HG03097 (cell line): ENCODE data around the gene CNTNAP4.

ENCODE experiments used
- ATAC-seq: cut with Tn5 transposase; IDR thresholded peaks from one replicate; pipeline ENCODE4 v1.9.1; 2021; ENCODE audit not compliant: unreplicated experiment, low FRiP score

Gene CNTNAP4

GRCh38 chr16:76303637-76304314, 26.6 kb downstream of the CNTNAP4 start:
- no peak for ATAC-seq

- ATAC-seq = no peak
These were observed 32.6 kb downstream of the CNTNAP4 start for GRCh38 chr16:76309639-76310335.

GRCh38 chr16:76311260-76311659, 34.1 kb downstream of the CNTNAP4 start:
- ATAC-seq = no peak

GRCh38 chr16:76318565-76318964, 41.4 kb downstream of the CNTNAP4 start:
- no peak for ATAC-seq

- no peak for ATAC-seq
These were observed 51.9 kb downstream of the CNTNAP4 start for GRCh38 chr16:76329106-76329505.

- no peak for ATAC-seq
These were observed 58.2 kb downstream of the CNTNAP4 start for GRCh38 chr16:76335180-76335974.

GRCh38 chr16:76336112-76336511, 58.9 kb downstream of the CNTNAP4 start:
- ATAC-seq = no peak

GRCh38 chr16:76338472-76338871, 61.3 kb downstream of the CNTNAP4 start:
- ATAC-seq = no peak

GRCh38 chr16:76343769-76344168, 66.6 kb downstream of the CNTNAP4 start:
- ATAC-seq = no peak

- no peak for ATAC-seq
These were observed 68.0 kb downstream of the CNTNAP4 start for GRCh38 chr16:76345163-76345661.

- ATAC-seq = no peak
These were observed 69.0 kb downstream of the CNTNAP4 start for GRCh38 chr16:76346210-76346609.

GRCh38 chr16:76351441-76351840, 74.2 kb downstream of the CNTNAP4 start:
- ATAC-seq = no peak

GRCh38 chr16:76360404-76360803, 83.2 kb downstream of the CNTNAP4 start:
- ATAC-seq = no peak

GRCh38 chr16:76370344-76370743, 93.1 kb downstream of the CNTNAP4 start:
- ATAC-seq = no peak

- ATAC-seq = no peak
These were observed 94.2 kb downstream of the CNTNAP4 start for GRCh38 chr16:76371441-76371840.

GRCh38 chr16:76373998-76374397, 96.8 kb downstream of the CNTNAP4 start:
- no peak for ATAC-seq

- no peak for ATAC-seq
These were observed 99.8 kb downstream of the CNTNAP4 start for GRCh38 chr16:76376988-76377387.

GRCh38 chr16:76378020-76378419, 100.8 kb downstream of the CNTNAP4 start:
- no peak for ATAC-seq

GRCh38 chr16:76381096-76381495, 103.9 kb downstream of the CNTNAP4 start:
- no peak for ATAC-seq

GRCh38 chr16:76385601-76386230, 108.5 kb downstream of the CNTNAP4 start:
- ATAC-seq = no peak

- no peak for ATAC-seq
These were observed 109.6 kb downstream of the CNTNAP4 start for GRCh38 chr16:76386784-76387183.
